ENCODE measurements around the gene ZFP42.

DNA sequence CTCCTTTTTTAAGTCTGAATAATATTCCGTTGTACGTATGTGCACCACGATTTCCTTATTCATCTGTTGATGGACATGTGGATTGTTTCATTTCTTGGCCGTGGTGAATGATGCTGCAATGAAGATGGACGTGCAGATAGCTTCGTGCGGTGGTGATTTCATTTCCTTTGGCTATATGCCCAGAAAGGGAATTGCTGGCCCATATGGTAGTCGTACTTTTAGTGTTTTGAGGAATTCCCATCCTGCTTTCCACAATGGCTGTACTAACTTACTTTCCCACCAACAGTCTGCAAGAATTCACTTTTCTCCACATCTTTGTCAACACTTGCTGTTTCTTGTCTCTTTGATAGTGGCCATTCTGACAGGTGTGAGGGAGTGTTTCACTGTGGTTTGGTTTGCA, 12.8 kb downstream of the ZFP42 start:
- TF ChIP-seq, protein P1, sequence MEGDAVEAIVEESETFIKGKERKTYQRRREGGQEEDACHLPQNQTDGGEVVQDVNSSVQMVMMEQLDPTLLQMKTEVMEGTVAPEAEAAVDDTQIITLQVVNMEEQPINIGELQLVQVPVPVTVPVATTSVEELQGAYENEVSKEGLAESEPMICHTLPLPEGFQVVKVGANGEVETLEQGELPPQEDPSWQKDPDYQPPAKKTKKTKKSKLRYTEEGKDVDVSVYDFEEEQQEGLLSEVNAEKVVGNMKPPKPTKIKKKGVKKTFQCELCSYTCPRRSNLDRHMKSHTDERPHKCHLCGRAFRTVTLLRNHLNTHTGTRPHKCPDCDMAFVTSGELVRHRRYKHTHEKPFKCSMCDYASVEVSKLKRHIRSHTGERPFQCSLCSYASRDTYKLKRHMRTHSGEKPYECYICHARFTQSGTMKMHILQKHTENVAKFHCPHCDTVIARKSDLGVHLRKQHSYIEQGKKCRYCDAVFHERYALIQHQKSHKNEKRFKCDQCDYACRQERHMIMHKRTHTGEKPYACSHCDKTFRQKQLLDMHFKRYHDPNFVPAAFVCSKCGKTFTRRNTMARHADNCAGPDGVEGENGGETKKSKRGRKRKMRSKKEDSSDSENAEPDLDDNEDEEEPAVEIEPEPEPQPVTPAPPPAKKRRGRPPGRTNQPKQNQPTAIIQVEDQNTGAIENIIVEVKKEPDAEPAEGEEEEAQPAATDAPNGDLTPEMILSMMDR (IDR thresholded peaks at IDR 0.05 in 4 of 5, conservative IDR thresholded peaks at IDR 0.05 in 1 of 5), result no peak
- TF ChIP-seq POLR2A (IDR thresholded peaks at IDR 0.05), result no peak
